ENCODE results near the gene ANKRD6. TPM values are rescaled to one million over a fixed set of nuclear protein-coding genes. Genes with fewer than 3 reads are reported as not detected.

Gene ANKRD6
- total RNA-seq, 1 donor from 2014 or later, result 10.0 TPM

DNA sequence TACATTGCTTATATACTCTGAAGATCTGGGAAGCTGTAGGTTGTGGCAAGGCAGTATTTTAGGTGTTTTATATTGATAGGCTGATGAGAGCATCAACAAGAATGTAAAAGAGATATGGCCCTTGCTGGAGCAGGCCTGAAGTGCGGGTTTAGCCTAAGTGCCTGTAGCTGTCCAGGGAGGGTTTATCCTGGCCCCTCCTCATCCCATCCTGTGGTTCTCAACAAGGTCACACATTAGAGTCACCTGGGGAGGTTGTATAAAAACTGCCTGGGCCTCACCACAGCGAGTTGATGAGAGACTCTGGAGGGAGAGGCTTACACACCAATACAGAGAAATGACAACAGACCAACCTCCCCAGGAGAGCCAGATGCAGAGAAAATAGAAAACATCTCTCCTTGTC is 157.2 kb downstream of the ANKRD6 start:
- TF ChIP-seq, protein P1, sequence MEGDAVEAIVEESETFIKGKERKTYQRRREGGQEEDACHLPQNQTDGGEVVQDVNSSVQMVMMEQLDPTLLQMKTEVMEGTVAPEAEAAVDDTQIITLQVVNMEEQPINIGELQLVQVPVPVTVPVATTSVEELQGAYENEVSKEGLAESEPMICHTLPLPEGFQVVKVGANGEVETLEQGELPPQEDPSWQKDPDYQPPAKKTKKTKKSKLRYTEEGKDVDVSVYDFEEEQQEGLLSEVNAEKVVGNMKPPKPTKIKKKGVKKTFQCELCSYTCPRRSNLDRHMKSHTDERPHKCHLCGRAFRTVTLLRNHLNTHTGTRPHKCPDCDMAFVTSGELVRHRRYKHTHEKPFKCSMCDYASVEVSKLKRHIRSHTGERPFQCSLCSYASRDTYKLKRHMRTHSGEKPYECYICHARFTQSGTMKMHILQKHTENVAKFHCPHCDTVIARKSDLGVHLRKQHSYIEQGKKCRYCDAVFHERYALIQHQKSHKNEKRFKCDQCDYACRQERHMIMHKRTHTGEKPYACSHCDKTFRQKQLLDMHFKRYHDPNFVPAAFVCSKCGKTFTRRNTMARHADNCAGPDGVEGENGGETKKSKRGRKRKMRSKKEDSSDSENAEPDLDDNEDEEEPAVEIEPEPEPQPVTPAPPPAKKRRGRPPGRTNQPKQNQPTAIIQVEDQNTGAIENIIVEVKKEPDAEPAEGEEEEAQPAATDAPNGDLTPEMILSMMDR (IDR thresholded peaks at IDR 0.05; ENCODE audit: insufficient read depth, low read length, poor library complexity, severe bottlenecking), result no peak
- no peak overlapping the region for H3K4me3 ChIP-seq (ENCODE audit: low read depth, low read length)
- no peaks in the 10 kb centered on the region for H3K27me3 ChIP-seq (ENCODE audit: control insufficient read depth, insufficient read depth, low read length)
- no peaks in the 10 kb centered on the region for H3K36me3 ChIP-seq (ENCODE audit: control insufficient read depth, insufficient read depth, low read length)
- no peak for DNase-seq (ENCODE audit: low read depth)

DNA sequence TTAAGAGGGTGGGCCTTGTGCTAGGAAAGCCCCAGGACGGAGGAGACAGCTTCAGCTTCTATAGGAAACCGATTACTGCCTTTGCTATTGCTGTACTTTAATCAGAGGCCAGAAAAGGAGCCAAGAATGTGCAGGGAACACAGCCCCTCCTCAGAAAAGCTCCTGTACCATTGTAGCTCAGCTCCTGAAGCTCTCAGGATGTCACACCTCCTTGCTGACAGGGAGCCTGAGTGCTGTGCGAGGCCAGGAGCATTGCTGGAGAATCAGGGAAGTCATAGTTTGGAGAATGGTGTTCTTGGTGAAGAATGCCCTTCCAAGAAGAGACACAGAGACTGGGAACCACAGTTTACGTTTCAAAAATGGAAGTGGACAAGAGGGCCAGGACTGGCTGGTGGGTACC is 158.8 kb downstream of the ANKRD6 start:
- Histone ChIP-seq H3K27me3 (ENCODE audit: control insufficient read depth, insufficient read depth, low read length) (no peaks in the 10 kb centered on the region), H3K36me3 (ENCODE audit: control insufficient read depth, insufficient read depth, low read length) (no peaks in the 10 kb centered on the region), H3K4me3 (ENCODE audit: low read depth, low read length) (no peak overlapping the region)
- DNase-seq (ENCODE audit: low read depth), result no peak
- TF ChIP-seq, protein P1 (IDR thresholded peaks at IDR 0.05; ENCODE audit: insufficient read depth, low read length, poor library complexity, severe bottlenecking), result no peak

DNA sequence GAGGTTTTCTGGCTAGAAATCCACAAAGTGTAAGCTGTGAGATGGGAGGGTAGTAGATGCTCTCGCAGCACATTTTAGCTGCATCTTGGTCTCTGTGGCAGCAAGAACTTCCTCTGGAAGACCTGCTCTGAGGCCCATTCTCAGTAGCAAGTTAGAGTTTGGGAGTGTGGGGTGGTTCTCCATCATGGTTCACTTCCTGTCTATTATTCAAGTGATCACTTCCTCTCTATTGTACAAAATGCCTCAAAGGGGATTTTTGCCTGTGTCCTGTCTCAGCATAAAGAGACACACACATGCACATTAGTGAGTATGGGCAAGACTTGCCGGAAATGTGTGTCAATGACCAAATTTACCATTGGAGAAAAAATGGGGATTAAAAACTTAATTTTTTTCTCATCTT is 163.1 kb downstream of the ANKRD6 start:
- no peak for DNase-seq (ENCODE audit: low read depth)
- H3K4me3 ChIP-seq (ENCODE audit: low read depth, low read length), result no peak overlapping the region
- no peaks in the 10 kb centered on the region for H3K27me3 ChIP-seq (ENCODE audit: control insufficient read depth, insufficient read depth, low read length)
- TF ChIP-seq, protein P1 (IDR thresholded peaks at IDR 0.05; ENCODE audit: insufficient read depth, low read length, poor library complexity, severe bottlenecking), result no peak
- H3K36me3 ChIP-seq (ENCODE audit: control insufficient read depth, insufficient read depth, low read length), result no peaks in the 10 kb centered on the region

DNA sequence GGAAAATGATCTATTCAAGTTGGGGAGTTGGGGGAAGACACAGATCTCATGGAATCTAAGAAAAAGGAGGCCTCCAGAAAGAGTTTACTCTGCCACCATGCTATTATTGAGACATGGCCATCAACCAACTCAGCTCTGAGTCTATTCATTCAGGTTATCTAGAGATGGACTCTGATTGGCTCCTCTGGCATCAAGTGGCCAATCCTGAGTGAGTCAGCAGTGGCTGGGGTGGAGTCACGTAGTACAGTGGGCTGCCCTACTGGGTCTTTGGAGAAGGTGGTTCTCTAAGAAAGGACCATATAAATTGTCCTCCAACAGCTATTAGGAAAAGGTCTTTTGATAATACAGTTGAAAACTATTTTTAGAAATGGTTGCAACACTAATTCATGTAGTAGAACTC is 163.5 kb downstream of the ANKRD6 start:
- Histone ChIP-seq H3K4me3 (ENCODE audit: low read depth, low read length) (no peak overlapping the region), H3K27me3 (ENCODE audit: control insufficient read depth, insufficient read depth, low read length) (no peaks in the 10 kb centered on the region), H3K36me3 (ENCODE audit: control insufficient read depth, insufficient read depth, low read length) (no peaks in the 10 kb centered on the region)
- no peak for DNase-seq (ENCODE audit: low read depth)
- TF ChIP-seq, protein P1 (IDR thresholded peaks at IDR 0.05; ENCODE audit: insufficient read depth, low read length, poor library complexity, severe bottlenecking), result no peak

DNA sequence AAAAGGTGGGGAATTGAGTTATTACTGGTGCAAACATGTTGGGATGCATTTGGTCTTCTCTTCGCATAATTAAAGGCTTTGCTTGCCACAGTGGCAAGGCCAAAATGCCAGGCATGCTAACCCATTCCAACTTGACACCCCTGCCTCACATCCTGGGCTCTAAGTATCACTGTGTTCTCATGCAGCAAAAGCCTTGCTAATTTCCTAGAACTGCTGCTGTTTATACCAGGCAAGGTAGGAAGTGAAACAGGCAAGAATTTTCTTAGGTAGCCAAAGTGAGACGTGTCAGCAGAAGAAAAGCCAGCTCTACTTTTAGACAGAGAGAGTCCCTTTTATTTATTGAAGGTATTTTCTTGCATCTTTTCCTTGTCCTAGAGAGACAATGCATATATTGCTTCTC is 164.4 kb downstream of the ANKRD6 start:
- Histone ChIP-seq H3K4me3 (ENCODE audit: low read depth, low read length) (no peak overlapping the region), H3K36me3 (ENCODE audit: control insufficient read depth, insufficient read depth, low read length) (no peaks in the 10 kb centered on the region), H3K27me3 (ENCODE audit: control insufficient read depth, insufficient read depth, low read length) (no peaks in the 10 kb centered on the region)
- DNase-seq (ENCODE audit: low read depth), result no peak
- TF ChIP-seq, protein P1 (IDR thresholded peaks at IDR 0.05; ENCODE audit: insufficient read depth, low read length, poor library complexity, severe bottlenecking), result no peak

DNA sequence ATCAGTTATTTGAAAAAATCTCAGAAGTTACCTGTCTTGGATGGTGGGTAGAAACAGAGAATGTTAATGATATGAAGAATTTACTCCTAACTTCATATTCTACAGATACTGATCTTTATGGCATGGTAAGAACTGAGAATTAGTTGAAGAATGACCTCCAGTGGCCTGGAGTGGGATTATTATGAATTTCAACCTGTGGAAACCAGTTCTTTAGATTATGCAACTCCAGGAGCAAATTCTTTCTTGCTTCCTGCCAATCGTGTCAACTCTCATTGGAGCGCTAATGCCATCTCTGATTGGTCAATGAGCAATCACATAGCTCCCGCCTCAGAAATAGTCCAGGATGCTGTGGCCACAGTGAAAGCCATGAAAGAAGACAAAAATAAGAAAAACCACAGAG is 165.0 kb downstream of the ANKRD6 start:
- TF ChIP-seq, protein P1 (IDR thresholded peaks at IDR 0.05; ENCODE audit: insufficient read depth, low read length, poor library complexity, severe bottlenecking), result no peak
- no peaks in the 10 kb centered on the region for H3K27me3 ChIP-seq (ENCODE audit: control insufficient read depth, insufficient read depth, low read length)
- peak; percentile 1 for DNase-seq (ENCODE audit: low read depth)
- no peak overlapping the region for H3K4me3 ChIP-seq (ENCODE audit: low read depth, low read length)
- no peaks in the 10 kb centered on the region for H3K36me3 ChIP-seq (ENCODE audit: control insufficient read depth, insufficient read depth, low read length)

Data from kidney epithelial cell (primary cell).